Peyer's patch (tissue), 4 donors: ENCODE results near the gene ARAP2. TPM values are rescaled to one million over a fixed set of nuclear protein-coding genes. Genes with fewer than 3 reads are reported as not detected.

ENCODE experiments used
- DNase-seq, 3 donors: peaks; one replicate each; pipeline ENCODE4 v3.0.0-alpha.2; 2017 to 2019
- H3K27ac ChIP-seq, 4 donors: fragments of 200-600 bp; sonication (generic); one replicate each; pipeline ENCODE4 v1.5.1; 2016 to 2019
- H3K27me3 ChIP-seq, 2 donors: fragments of 200-600 bp; sonication (generic); one replicate each; pipeline ENCODE4 v1.5.1; 2019
- H3K36me3 ChIP-seq, 3 donors: fragments of 200-600 bp; sonication (generic); one replicate each; pipeline ENCODE4 v1.5.1; 2016 to 2019
- H3K4me1 ChIP-seq, 4 donors: fragments of 200-600 bp; sonication (generic); one replicate each; pipeline ENCODE4 v1.5.1; 2016 to 2019
- H3K4me3 ChIP-seq, 4 donors: fragments of 200-600 bp; sonication (generic); 1 replicate in 3 of 4; 2 replicates in 1 of 4; pipeline ENCODE4 v1.5.1; 2016 to 2019; ENCODE audit warnings: mild to moderate bottlenecking in 1 of 4
- H3K9me3 ChIP-seq, 4 donors: fragments of 200-600 bp; sonication (generic); one replicate each; pipeline ENCODE4 v1.5.1; 2016 to 2019; ENCODE audit warnings: mild to moderate bottlenecking in 1 of 4
- CTCF ChIP-seq, 6 experiments: fragments of 450-650 bp in 4 of 6; fragments of 200-600 bp in 2 of 6; sonication (generic) in 1 of 6; IDR thresholded peaks; one replicate each; pipeline ENCODE4 v1.5.1; 2017 to 2019; ENCODE audit warnings: antibody characterized with exemption in 6 of 6, mild to moderate bottlenecking in 3 of 6, moderate library complexity in 1 of 6
- POLR2A ChIP-seq, 2 donors: fragments of 450-650 bp; IDR thresholded peaks; one replicate each; pipeline ENCODE4 v1.5.1; 2017; ENCODE audit warnings: antibody characterized with exemption in 2 of 2, mild to moderate bottlenecking in 2 of 2, moderate library complexity in 2 of 2
- total RNA-seq, 4 donors: library from RNA; depleted of rRNA; stranded (reverse); fragments of >200 nt; gene quantifications; one replicate each; pipeline ENCODE4 v1.1.0, GENCODE V29; 2016

The ARAP2 gene
- total RNA-seq, 4 donors from 2014 or later: 66.8 to 115 (median 81.9) TPM

- no peaks in the 10 kb centered on the region for H3K4me1 ChIP-seq
- H3K4me3 ChIP-seq: no peak overlapping the region
- H3K27me3 ChIP-seq: no peaks in the 10 kb centered on the region
- no peaks in the 10 kb centered on the region for H3K9me3 ChIP-seq
- TF ChIP-seq CTCF (IDR thresholded peaks at IDR 0.05) (no peak), POLR2A (IDR thresholded peaks at IDR 0.05) (no peak)
- H3K27ac ChIP-seq: no peak overlapping the region
- DNase-seq: no peak
- no peaks in the 10 kb centered on the region for H3K36me3 ChIP-seq
Measured at GRCh38 chr4:36020351-36020750, 224.0 kb downstream of the ARAP2 start.

Other genes with a start within 250 kb of the ARAP2 start
- 1 to 10 TPM in 3 of 4 donors, under 1 TPM in 1; 0.47 to 3.3 (median 1.3) TPM for gene DTHD1, start 37.1 kb upstream of the ARAP2 start, total RNA-seq